GM12891 (cell line): ENCODE measurements around the gene TPSB2.
"Not testable (repeated sequence)": the region's sequence is repeated elsewhere in the genome, so short reads cannot be mapped to it uniquely, and the experiment has no call there.

ENCODE experiments used
- DNase-seq: peaks from one replicate; pipeline ENCODE4 v3.0.0; 2011; ENCODE audit warnings: low spot score; ENCODE audit not compliant: insufficient read length
- FAIRE-seq: peaks from 2 replicates; lab custom pipeline; 2011; peaks lifted over from hg19 to GRCh38; lab: Jason Lieb, UNC
- PAX5 ChIP-seq: IDR thresholded peaks from 2 replicates; pipeline ENCODE4 v1.6.1; 2011; ENCODE audit warnings: low read length, moderate library complexity, mild to moderate bottlenecking; ENCODE audit not compliant: insufficient read depth, severe bottlenecking
- POLR2A ChIP-seq: IDR thresholded peaks from 2 replicates; pipeline ENCODE4 v1.6.1; 2011; ENCODE audit warnings: low read depth, low read length, control low read depth
- POLR2AphosphoS5 ChIP-seq: IDR thresholded peaks from 2 replicates; pipeline ENCODE4 v1.6.1; 2011; ENCODE audit warnings: low read depth, low read length, control low read depth
- POU2F2 ChIP-seq: IDR thresholded peaks from 2 replicates; pipeline ENCODE4 v1.6.1; 2011; ENCODE audit warnings: low read depth, mild to moderate bottlenecking, control low read depth, low read length, moderate library complexity
- SPI1 ChIP-seq: IDR thresholded peaks from 2 replicates; pipeline ENCODE4 v1.6.1; 2011; ENCODE audit warnings: low read depth, low read length, control low read depth
- TAF1 ChIP-seq: IDR thresholded peaks from 2 replicates; pipeline ENCODE4 v1.6.1; 2011; ENCODE audit warnings: low read depth, low read length, control low read depth

TPSB2 gene

GRCh38 chr16:1247903-1248537, 18.0 kb upstream of the TPSB2 start:
- not testable (repeated sequence) for DNase-seq
- peak; percentile 76 for FAIRE-seq

- TF ChIP-seq PAX5 = no peak
- no peak for TF ChIP-seq POLR2AphosphoS5
- TF ChIP-seq POLR2A = no peak
- TF ChIP-seq SPI1 = no peak
- no peak for TF ChIP-seq POU2F2
- no peak for TF ChIP-seq TAF1
- no peak for FAIRE-seq
- DNase-seq = no peak
These were observed 15.6 kb upstream of the TPSB2 start for GRCh38 chr16:1245452-1246020.

GRCh38 chr16:1244881-1245280, 14.9 kb upstream of the TPSB2 start:
- DNase-seq = no peak
- TF ChIP-seq SPI1 = no peak
- TF ChIP-seq POLR2A = no peak
- no peak for TF ChIP-seq TAF1
- no peak for TF ChIP-seq PAX5
- no peak for TF ChIP-seq POLR2AphosphoS5
- TF ChIP-seq POU2F2 = no peak
- FAIRE-seq = no peak

- DNase-seq = not testable (repeated sequence)
- FAIRE-seq = peak; percentile 5
These were observed 14.2 kb upstream of the TPSB2 start for GRCh38 chr16:1243907-1244850.

GRCh38 chr16:1243363-1243762, 13.4 kb upstream of the TPSB2 start:
- FAIRE-seq, DNase-seq: not testable (repeated sequence)

- not testable (repeated sequence) for DNase-seq, FAIRE-seq
These were observed 11.1 kb upstream of the TPSB2 start for GRCh38 chr16:1241081-1241480.

GRCh38 chr16:1240436-1240835, 10.5 kb upstream of the TPSB2 start, which contains the start of gene TPSAB1:
Gene TPSAB1 (plus strand): TSS chr16:1240705. CDS start chr16:1240939, 234 bp downstream.
- FAIRE-seq, DNase-seq: not testable (repeated sequence)

- FAIRE-seq, DNase-seq: not testable (repeated sequence)
These were observed 9.6 kb upstream of the TPSB2 start for GRCh38 chr16:1239575-1239974.

GRCh38 chr16:1238909-1239308, 8.9 kb upstream of the TPSB2 start:
- DNase-seq, FAIRE-seq: not testable (repeated sequence)

GRCh38 chr16:1237990-1238389, 8.0 kb upstream of the TPSB2 start:
- DNase-seq (no peak), FAIRE-seq (peak; percentile 81)
- TF ChIP-seq TAF1 = no peak
- no peak for TF ChIP-seq POU2F2
- no peak for TF ChIP-seq POLR2AphosphoS5
- TF ChIP-seq SPI1 = no peak
- TF ChIP-seq PAX5 = no peak
- TF ChIP-seq POLR2A = no peak

- not testable (repeated sequence) for DNase-seq, FAIRE-seq
These were observed 6.7 kb upstream of the TPSB2 start for GRCh38 chr16:1236659-1237058.

- DNase-seq, FAIRE-seq: not testable (repeated sequence)
These were observed 2.2 kb upstream of the TPSB2 start for GRCh38 chr16:1232049-1232748.

GRCh38 chr16:1231301-1231700, 1.3 kb upstream of the TPSB2 start:
- not testable (repeated sequence) for DNase-seq, FAIRE-seq

GRCh38 chr16:1230471-1231212, 658 bp upstream of the TPSB2 start:
- FAIRE-seq, DNase-seq: not testable (repeated sequence)

- not testable (repeated sequence) for FAIRE-seq, DNase-seq
These were observed 508 bp downstream of the TPSB2 start for GRCh38 chr16:1229476-1229875.

- not testable (repeated sequence) for FAIRE-seq, DNase-seq
These were observed 1.8 kb downstream of the TPSB2 start for GRCh38 chr16:1228227-1228626.
